ENCODE measurements around the gene FASTKD2. TPM values are rescaled to one million over a fixed set of nuclear protein-coding genes. Genes with fewer than 3 reads are reported as not detected.

Gene FASTKD2
- total RNA-seq, 1 experiment from 2014 or later, result 31.5 TPM

DNA sequence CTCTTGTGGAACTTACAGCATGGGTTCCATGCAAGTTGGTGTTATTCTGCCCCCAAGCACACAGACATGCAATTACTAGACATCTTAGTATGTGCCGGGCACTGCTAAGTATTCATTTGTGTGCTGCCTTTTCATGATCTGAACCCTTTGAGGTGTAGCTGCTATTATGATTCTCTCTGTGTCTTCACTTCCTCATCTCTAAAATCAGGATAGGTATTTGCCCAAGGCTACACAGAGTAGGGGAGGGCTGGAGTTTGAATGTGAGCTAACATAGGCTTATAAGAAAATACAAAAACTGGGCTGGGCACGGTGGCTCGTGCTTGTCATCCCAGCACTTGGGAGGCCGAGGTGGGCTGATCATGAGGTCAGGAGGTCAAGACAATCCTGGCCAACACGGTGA is 27.2 kb downstream of the FASTKD2 start:
- BruUV-seq (replicated peaks), result no TSS peak
- intact Hi-C loops (cut with micrococcal nuclease; ENCODE audit: unreplicated experiment), result no loop called here
- Mint-ChIP-seq H3K4me1 (ENCODE audit: low read depth, unreplicated experiment) (no peaks in the 10 kb centered on the region), H3K27me3 (ENCODE audit: unreplicated experiment) (no peaks in the 10 kb centered on the region), H3K27ac (ENCODE audit: unreplicated experiment) (no peak overlapping the region), H3K36me3 (ENCODE audit: insufficient read depth, unreplicated experiment) (peaks cover 39% of the 10 kb centered on the region), H3K4me3 (ENCODE audit: low read depth, unreplicated experiment) (no peak overlapping the region), H3K9me3 (ENCODE audit: low read depth, unreplicated experiment) (no peaks in the 10 kb centered on the region)
- CTCF ChIA-PET, result interaction anchor here (0.6 kb wide), 1 partner anchor 129 kb away, joined by 3 read pairs; no protein-coding TSS in a partner anchor
- TF ChIP-seq, protein P1, sequence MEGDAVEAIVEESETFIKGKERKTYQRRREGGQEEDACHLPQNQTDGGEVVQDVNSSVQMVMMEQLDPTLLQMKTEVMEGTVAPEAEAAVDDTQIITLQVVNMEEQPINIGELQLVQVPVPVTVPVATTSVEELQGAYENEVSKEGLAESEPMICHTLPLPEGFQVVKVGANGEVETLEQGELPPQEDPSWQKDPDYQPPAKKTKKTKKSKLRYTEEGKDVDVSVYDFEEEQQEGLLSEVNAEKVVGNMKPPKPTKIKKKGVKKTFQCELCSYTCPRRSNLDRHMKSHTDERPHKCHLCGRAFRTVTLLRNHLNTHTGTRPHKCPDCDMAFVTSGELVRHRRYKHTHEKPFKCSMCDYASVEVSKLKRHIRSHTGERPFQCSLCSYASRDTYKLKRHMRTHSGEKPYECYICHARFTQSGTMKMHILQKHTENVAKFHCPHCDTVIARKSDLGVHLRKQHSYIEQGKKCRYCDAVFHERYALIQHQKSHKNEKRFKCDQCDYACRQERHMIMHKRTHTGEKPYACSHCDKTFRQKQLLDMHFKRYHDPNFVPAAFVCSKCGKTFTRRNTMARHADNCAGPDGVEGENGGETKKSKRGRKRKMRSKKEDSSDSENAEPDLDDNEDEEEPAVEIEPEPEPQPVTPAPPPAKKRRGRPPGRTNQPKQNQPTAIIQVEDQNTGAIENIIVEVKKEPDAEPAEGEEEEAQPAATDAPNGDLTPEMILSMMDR (IDR thresholded peaks at IDR 0.05; ENCODE audit: unreplicated experiment), result no peak
- no peak for DNase-seq

DNA sequence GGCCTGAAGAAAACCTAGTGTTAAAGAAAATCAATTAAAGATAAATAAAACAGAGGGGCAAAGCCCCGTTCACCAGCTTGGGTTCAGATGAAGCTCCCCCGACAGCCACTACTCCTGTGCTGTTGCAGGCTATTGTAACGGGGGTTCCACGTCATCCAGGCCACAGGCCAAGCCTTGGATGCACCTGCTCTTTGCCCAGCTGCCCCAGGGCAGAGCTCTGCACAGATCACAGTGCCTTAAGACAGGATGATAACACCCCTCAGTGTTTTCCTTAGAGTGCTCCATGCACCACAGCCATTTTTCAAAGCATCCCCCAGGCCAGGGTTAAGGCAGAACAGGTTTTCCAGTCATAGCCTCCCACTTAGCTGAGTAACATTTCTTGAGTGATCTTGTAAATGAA is 32.0 kb downstream of the FASTKD2 start:
- BruUV-seq (replicated peaks), result no TSS peak
- intact Hi-C loops (cut with micrococcal nuclease; ENCODE audit: unreplicated experiment), result no loop called here
- Mint-ChIP-seq H3K27me3 (ENCODE audit: unreplicated experiment) (no peaks in the 10 kb centered on the region), H3K27ac (ENCODE audit: unreplicated experiment) (no peak overlapping the region), H3K9me3 (ENCODE audit: low read depth, unreplicated experiment) (no peaks in the 10 kb centered on the region), H3K4me1 (ENCODE audit: low read depth, unreplicated experiment) (no peaks in the 10 kb centered on the region), H3K4me3 (ENCODE audit: low read depth, unreplicated experiment) (no peak overlapping the region), H3K36me3 (ENCODE audit: insufficient read depth, unreplicated experiment) (peaks cover 15% of the 10 kb centered on the region)
- DNase-seq, result no peak
- TF ChIP-seq, protein P1 (IDR thresholded peaks at IDR 0.05; ENCODE audit: unreplicated experiment), result no peak
- CTCF ChIA-PET, result no interaction called here

DNA sequence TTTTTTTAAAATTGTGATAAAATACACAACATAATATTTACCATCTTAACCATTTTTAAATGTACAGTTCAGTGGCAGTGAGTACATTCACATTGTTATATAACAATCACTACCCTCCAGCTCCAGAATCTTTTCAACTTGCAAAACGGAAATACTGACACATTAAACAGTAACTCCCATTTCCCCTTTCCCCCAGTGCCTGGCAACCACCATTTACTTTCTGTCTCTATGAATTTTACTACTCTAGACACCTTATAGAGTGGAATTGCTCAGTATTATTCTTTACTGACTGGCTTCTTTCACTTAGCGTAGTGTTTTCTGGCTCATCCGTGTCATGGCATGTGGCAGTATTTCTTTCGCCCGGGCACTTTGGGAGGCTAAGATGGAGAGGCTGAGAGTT is 32.6 kb downstream of the FASTKD2 start:
- TF ChIP-seq, protein P1 (IDR thresholded peaks at IDR 0.05; ENCODE audit: unreplicated experiment), result no peak
- peaks cover 13% of the 10 kb centered on the region for H3K36me3 Mint-ChIP-seq (ENCODE audit: insufficient read depth, unreplicated experiment)
- CTCF ChIA-PET, result no interaction called here
- H3K27ac Mint-ChIP-seq (ENCODE audit: unreplicated experiment), result no peak overlapping the region
- intact Hi-C loops (cut with micrococcal nuclease; ENCODE audit: unreplicated experiment), result no loop called here
- no peak overlapping the region for H3K4me3 Mint-ChIP-seq (ENCODE audit: low read depth, unreplicated experiment)
- no TSS peak for BruUV-seq (replicated peaks)
- no peaks in the 10 kb centered on the region for H3K4me1 Mint-ChIP-seq (ENCODE audit: low read depth, unreplicated experiment)
- no peak for DNase-seq
- H3K27me3 Mint-ChIP-seq (ENCODE audit: unreplicated experiment), result no peaks in the 10 kb centered on the region
- H3K9me3 Mint-ChIP-seq (ENCODE audit: low read depth, unreplicated experiment), result no peaks in the 10 kb centered on the region

DNA sequence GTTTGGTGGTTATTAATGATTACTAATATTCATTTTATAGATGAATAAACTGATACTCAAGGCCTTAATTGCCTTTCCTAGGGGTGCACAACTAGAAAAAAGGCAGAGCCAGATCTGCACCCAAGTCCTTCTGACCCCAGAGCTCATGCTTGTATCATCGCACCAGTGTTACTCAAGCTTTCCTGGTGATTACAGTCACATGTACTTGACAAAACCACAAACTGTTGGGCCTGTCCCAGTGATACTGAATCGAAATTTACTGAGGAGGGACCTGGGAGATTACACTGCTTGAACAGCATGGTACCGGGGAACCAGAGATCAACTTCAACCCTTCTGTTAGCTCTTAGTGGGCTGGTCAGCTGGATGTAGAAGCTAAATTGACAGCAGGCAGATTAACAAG is 33.7 kb downstream of the FASTKD2 start:
- BruUV-seq (replicated peaks), result no TSS peak
- Mint-ChIP-seq H3K4me3 (ENCODE audit: low read depth, unreplicated experiment) (no peak overlapping the region), H3K27ac (ENCODE audit: unreplicated experiment) (no peak overlapping the region), H3K9me3 (ENCODE audit: low read depth, unreplicated experiment) (no peaks in the 10 kb centered on the region), H3K36me3 (ENCODE audit: insufficient read depth, unreplicated experiment) (peaks cover 13% of the 10 kb centered on the region), H3K4me1 (ENCODE audit: low read depth, unreplicated experiment) (no peaks in the 10 kb centered on the region), H3K27me3 (ENCODE audit: unreplicated experiment) (no peaks in the 10 kb centered on the region)
- intact Hi-C loops (cut with micrococcal nuclease; ENCODE audit: unreplicated experiment), result no loop called here
- CTCF ChIA-PET, result interaction anchor here (1.3 kb wide), 1 partner anchor 30 kb away, joined by 3 read pairs; no protein-coding TSS in a partner anchor
- DNase-seq, result no peak
- TF ChIP-seq, protein P1 (IDR thresholded peaks at IDR 0.05; ENCODE audit: unreplicated experiment), result no peak

Data from Calu3 (cell line).